Stomach (tissue), 4 donors: Measurements from ENCODE around the gene TRPM3.

Experiments used
- CTCF ChIP-seq, 7 experiments: fragments of 450-650 bp in 4 of 7; fragments of 200-600 bp in 3 of 7; sonication (generic) in 3 of 7; IDR thresholded peaks; one replicate each; pipeline ENCODE4 v1.5.1; 2016 to 2019; ENCODE audit warnings: antibody characterized with exemption in 7 of 7, control low read depth in 2 of 7, mild to moderate bottlenecking in 1 of 7
- EP300 ChIP-seq: sonication (generic); formaldehyde crosslinking; IDR thresholded peaks from one replicate; pipeline ENCODE4 v1.6.1; 2017; ENCODE audit warnings: antibody characterized with exemption
- POLR2A ChIP-seq, 4 donors: fragments of 450-650 bp; IDR thresholded peaks; one replicate each; pipeline ENCODE4 v1.6.1; 2016; ENCODE audit warnings: antibody characterized with exemption in 4 of 4, control low read depth in 2 of 4, mild to moderate bottlenecking in 1 of 4, moderate library complexity in 1 of 4
- POLR2AphosphoS5 ChIP-seq, 3 donors: sonication (generic); formaldehyde crosslinking; IDR thresholded peaks; one replicate each; pipeline ENCODE4 v1.6.1; 2016; ENCODE audit warnings: antibody characterized with exemption in 3 of 3

- TF ChIP-seq POLR2A (IDR thresholded peaks at IDR 0.05) (no peak), CTCF (IDR thresholded peaks at IDR 0.05) (no peak), POLR2AphosphoS5 (IDR thresholded peaks at IDR 0.05) (no peak), EP300 (no peak)
Measured at GRCh38 chr9:70852711-70853240, 268.6 kb downstream of the TRPM3 start.
